ENCODE data around the gene ACTN4. TPM values are rescaled to one million over a fixed set of nuclear protein-coding genes. Genes with fewer than 3 reads are reported as not detected.

Gene ACTN4
- total RNA-seq, 1 donor from 2014 or later, result 329 TPM

DNA sequence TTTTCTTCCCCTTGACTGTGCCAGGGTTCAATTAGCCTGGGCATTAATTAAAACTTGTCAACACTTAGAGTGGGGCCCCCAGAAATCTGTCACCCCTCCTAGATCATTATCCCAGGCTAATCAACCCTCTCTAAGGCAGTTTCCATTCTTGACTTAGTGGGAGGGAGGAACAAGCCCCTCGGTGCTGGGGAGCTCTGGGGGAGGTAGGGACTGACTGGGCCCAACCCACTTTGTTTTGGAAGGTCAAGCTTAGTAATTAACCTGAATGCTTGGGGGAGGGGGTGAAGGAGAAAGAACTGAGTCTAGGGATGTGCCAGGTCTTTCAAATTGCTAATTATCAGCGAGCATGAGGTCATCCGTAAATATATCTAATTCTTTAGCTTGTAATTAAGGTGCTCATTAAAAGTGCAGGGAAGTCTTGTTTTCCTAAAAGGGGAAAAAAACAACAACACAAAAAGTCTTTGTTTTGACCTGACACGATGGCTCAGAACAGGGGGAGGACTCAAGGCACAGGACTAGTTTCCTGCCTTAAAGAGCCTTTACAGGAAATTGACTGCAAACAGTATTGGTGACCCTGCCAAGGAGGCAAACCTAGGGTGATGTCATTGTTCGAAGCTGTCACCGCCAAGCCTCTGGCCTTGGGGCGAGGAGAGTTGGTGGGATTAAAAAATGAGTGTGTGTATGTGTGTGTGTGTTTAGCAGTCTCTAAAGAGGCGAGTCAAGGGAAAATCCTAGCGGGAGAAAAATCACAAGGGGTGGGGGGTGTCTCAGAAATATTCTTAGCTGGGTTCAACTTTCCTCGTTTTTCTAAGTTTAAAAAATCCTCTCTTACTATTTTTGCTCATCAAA, 19.4 kb downstream of the ACTN4 start:
- intact Hi-C loops (cut with micrococcal nuclease), result no loop called here
- no peaks in the 10 kb centered on the region for H3K27me3 Mint-ChIP-seq (ENCODE audit: low read depth)
- peaks cover 25% of the 10 kb centered on the region for H3K36me3 Mint-ChIP-seq (ENCODE audit: low read depth)
- peak overlapping the region; percentile 34 for H3K4me3 Mint-ChIP-seq (ENCODE audit: low read depth)
- no peak for DNase-seq (ENCODE audit: low spot score)
- H3K4me1 Mint-ChIP-seq (ENCODE audit: low read depth), result peaks cover 65% of the 10 kb centered on the region
- peak overlapping the region; percentile 76 for H3K27ac Mint-ChIP-seq
- no peaks in the 10 kb centered on the region for H3K9me3 Mint-ChIP-seq

DNA sequence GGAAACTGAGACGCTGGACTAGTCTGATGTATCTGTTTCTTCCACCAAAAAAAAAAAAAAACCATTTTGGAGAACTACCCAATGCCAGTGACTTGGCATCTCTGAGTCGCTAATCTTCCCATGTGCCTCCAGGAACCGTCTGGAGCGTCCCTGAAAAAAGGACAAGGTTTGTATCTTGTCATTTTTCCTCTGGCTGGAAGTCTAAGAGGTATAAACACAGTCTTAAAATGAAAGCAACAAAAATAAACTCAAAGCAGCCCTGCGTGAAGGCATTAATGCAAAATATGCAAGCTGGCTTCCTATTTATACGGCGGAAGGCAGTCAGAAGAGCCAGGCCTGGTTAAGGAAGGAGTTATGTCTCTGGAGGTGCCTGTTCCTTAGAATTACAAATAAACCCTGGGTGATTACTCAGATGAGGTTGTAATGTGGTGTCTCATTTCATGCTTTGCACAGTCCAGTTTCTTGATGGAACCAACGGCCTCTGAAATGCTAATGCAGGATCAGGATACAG, 20.3 kb downstream of the ACTN4 start:
- no peak for DNase-seq (ENCODE audit: low spot score)
- Mint-ChIP-seq H3K27ac (no peak overlapping the region), H3K4me1 (ENCODE audit: low read depth) (peaks cover 58% of the 10 kb centered on the region), H3K9me3 (no peaks in the 10 kb centered on the region), H3K27me3 (ENCODE audit: low read depth) (no peaks in the 10 kb centered on the region), H3K4me3 (ENCODE audit: low read depth) (no peak overlapping the region), H3K36me3 (ENCODE audit: low read depth) (peaks cover 25% of the 10 kb centered on the region)
- intact Hi-C loops (cut with micrococcal nuclease), result no loop called here

DNA sequence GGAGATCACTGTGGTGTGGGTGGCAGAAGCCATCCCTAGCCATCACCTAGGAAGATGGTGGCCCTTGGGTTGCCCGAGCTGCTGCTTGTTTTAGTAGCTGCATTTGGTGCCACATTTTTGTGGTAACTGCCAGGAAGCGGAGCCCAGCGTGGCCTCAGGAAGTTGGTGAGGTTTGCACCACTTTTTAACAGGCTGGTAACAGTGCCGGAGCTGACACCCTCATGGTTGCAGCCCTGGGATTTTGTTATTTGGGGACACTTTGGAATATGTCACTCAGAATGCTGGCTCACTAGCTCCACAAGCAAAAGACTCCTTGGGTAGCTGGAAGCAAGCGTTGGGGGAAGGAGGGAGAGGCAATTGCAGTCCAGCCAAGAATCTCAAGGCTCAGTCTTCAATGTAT, 22.1 kb downstream of the ACTN4 start:
- Mint-ChIP-seq H3K4me3 (ENCODE audit: low read depth) (peak overlapping the region; percentile 40), H3K27me3 (ENCODE audit: low read depth) (no peaks in the 10 kb centered on the region), H3K4me1 (ENCODE audit: low read depth) (peaks cover 56% of the 10 kb centered on the region), H3K27ac (peak overlapping the region; percentile 38), H3K36me3 (ENCODE audit: low read depth) (peaks cover 24% of the 10 kb centered on the region), H3K9me3 (no peaks in the 10 kb centered on the region)
- DNase-seq (ENCODE audit: low spot score), result no peak
- intact Hi-C loops (cut with micrococcal nuclease), result no loop called here

DNA sequence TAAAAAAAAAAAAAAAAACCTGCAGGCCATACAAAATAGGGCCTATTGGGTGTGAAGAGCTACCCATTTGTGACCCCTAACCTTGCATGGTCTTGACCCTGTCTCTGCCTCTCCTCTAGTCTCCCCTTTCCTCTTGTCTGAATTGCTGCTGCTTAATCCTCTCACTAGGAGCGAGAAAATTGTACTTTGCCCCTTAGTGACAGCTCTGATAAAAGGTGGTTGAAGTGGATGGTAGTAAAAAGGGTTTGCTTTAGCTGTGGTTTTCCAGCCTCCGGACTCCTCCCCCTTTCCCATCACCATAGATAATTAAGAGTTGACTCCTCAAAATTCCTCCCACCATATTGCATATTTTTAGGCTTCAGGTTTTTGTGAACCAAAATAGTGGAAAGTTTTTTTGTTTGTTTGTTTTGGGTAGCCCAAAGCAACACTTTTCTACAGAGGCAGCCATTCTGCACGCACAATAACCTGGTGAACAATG, 23.5 kb downstream of the ACTN4 start:
- intact Hi-C loops (cut with micrococcal nuclease), result no loop called here
- H3K9me3 Mint-ChIP-seq, result no peaks in the 10 kb centered on the region
- H3K4me1 Mint-ChIP-seq (ENCODE audit: low read depth), result peaks cover 62% of the 10 kb centered on the region
- peaks cover 28% of the 10 kb centered on the region for H3K36me3 Mint-ChIP-seq (ENCODE audit: low read depth)
- DNase-seq (ENCODE audit: low spot score), result no peak
- H3K27me3 Mint-ChIP-seq (ENCODE audit: low read depth), result no peaks in the 10 kb centered on the region
- H3K27ac Mint-ChIP-seq, result no peak overlapping the region
- H3K4me3 Mint-ChIP-seq (ENCODE audit: low read depth), result no peak overlapping the region

DNA sequence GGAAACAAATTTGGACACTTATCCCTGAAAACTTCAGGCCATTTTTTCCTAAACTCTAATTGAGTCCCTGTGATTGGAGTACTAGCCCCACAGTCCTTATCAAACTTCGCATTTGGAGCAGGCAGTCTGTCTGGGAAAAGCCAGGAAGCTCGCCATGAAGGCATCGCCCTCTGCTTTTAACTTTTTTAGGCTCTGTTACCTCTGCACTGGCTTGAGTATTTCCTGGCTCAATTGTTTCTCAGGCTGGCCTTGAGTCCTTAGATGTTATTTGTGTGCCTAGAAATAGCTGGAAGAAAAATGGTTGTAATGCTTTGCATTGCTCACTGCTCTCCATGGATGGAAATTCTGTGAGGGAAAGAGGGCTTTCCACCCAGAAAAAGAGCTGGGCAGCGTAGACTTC, 24.2 kb downstream of the ACTN4 start:
- H3K27ac Mint-ChIP-seq, result no peak overlapping the region
- intact Hi-C loops (cut with micrococcal nuclease), result no loop called here
- no peak overlapping the region for H3K4me3 Mint-ChIP-seq (ENCODE audit: low read depth)
- no peak for DNase-seq (ENCODE audit: low spot score)
- H3K36me3 Mint-ChIP-seq (ENCODE audit: low read depth), result peaks cover 30% of the 10 kb centered on the region
- no peaks in the 10 kb centered on the region for H3K9me3 Mint-ChIP-seq
- peaks cover 60% of the 10 kb centered on the region for H3K4me1 Mint-ChIP-seq (ENCODE audit: low read depth)
- H3K27me3 Mint-ChIP-seq (ENCODE audit: low read depth), result no peaks in the 10 kb centered on the region

DNA sequence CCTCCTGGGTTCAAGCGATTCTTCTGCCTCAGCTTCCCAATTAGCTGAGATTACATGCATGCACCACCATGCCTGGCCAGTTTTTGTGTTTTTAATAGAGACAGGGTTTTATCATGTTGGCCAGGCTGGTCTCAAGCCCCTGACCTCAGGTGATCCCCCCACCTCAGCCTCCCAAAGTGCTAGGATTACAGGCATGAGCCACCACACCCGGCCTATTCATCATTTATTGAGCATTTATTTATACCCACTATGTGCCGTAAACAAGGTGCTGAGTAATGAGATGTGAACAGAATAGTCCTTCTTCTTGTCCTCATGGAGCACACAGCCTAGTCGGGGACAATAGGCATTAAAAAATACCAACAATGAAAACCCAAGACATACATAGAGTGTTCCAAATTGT, 25.6 kb downstream of the ACTN4 start:
- H3K4me1 Mint-ChIP-seq (ENCODE audit: low read depth), result peaks cover 63% of the 10 kb centered on the region
- intact Hi-C loops (cut with micrococcal nuclease), result no loop called here
- H3K4me3 Mint-ChIP-seq (ENCODE audit: low read depth), result no peak overlapping the region
- H3K36me3 Mint-ChIP-seq (ENCODE audit: low read depth), result peaks cover 31% of the 10 kb centered on the region
- no peaks in the 10 kb centered on the region for H3K27me3 Mint-ChIP-seq (ENCODE audit: low read depth)
- no peak overlapping the region for H3K27ac Mint-ChIP-seq
- no peaks in the 10 kb centered on the region for H3K9me3 Mint-ChIP-seq
- DNase-seq (ENCODE audit: low spot score), result no peak

DNA sequence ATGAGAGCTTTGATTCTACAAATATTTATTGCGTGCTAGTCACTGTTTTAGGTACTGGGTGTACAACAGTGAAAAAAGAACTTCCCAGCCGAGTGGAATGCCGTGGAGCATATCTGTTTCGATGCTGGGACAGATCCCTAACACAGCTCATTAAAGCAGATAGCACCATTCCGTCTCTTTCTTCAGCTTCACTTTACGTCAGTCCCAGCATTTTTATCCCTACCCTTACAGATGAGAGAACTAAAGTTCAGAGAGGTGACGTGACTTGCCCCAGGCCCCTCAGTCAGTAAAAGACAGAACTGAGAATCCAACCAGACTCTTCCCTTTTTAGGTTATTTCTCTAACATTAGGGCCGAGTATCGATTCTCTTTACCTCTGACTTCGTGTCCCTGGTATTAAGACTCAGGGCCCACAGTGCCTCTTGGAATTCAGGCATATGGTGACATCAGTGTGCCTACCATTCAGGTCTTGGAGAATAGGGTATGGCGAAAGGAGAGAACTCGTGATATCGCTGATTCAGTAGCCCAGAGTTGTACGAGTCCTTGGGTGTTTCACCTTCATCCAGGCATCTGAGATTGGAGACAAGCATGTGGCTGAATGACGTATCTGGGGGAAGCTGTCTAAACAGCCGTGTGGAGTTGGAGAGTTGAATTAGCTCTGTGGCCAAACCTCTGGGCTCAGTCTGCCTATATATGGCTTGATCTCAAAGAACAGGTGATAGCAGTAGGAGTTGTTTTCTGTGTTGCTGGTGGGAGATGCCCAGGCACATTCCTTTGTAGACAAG, 27.1 kb downstream of the ACTN4 start:
- H3K27me3 Mint-ChIP-seq (ENCODE audit: low read depth), result no peaks in the 10 kb centered on the region
- H3K36me3 Mint-ChIP-seq (ENCODE audit: low read depth), result peaks cover 24% of the 10 kb centered on the region
- DNase-seq (ENCODE audit: low spot score), result no peak
- no peak overlapping the region for H3K4me3 Mint-ChIP-seq (ENCODE audit: low read depth)
- intact Hi-C loops (cut with micrococcal nuclease), result no loop called here
- H3K4me1 Mint-ChIP-seq (ENCODE audit: low read depth), result peaks cover 64% of the 10 kb centered on the region
- H3K9me3 Mint-ChIP-seq, result no peaks in the 10 kb centered on the region
- H3K27ac Mint-ChIP-seq, result peak overlapping the region; percentile 28

DNA sequence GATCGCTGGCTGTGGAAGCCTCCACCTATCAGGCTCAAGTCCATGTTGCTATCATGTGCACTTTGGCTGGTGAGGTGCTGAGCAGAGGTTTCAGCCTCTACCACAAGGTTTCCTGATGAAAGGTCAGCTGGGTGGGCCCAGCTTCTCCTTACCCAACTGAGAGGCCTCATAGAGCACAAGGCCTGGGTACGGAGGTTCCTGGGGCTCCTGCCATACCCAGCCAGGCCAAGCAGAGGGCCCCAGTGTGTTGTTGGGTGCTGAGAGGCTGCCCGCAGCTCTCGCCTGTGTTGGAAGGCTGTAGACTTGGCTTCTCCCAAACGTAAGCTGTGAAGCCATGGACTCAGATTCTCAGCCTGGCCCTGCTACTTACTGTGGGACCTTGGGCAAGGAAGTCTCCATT, 28.2 kb downstream of the ACTN4 start:
- intact Hi-C loops (cut with micrococcal nuclease), result no loop called here
- Mint-ChIP-seq H3K27ac (peak overlapping the region; percentile 52), H3K4me3 (ENCODE audit: low read depth) (no peak overlapping the region), H3K27me3 (ENCODE audit: low read depth) (no peaks in the 10 kb centered on the region), H3K9me3 (no peaks in the 10 kb centered on the region), H3K4me1 (ENCODE audit: low read depth) (peaks cover 66% of the 10 kb centered on the region), H3K36me3 (ENCODE audit: low read depth) (peaks cover 27% of the 10 kb centered on the region)
- no peak for DNase-seq (ENCODE audit: low spot score)

DNA sequence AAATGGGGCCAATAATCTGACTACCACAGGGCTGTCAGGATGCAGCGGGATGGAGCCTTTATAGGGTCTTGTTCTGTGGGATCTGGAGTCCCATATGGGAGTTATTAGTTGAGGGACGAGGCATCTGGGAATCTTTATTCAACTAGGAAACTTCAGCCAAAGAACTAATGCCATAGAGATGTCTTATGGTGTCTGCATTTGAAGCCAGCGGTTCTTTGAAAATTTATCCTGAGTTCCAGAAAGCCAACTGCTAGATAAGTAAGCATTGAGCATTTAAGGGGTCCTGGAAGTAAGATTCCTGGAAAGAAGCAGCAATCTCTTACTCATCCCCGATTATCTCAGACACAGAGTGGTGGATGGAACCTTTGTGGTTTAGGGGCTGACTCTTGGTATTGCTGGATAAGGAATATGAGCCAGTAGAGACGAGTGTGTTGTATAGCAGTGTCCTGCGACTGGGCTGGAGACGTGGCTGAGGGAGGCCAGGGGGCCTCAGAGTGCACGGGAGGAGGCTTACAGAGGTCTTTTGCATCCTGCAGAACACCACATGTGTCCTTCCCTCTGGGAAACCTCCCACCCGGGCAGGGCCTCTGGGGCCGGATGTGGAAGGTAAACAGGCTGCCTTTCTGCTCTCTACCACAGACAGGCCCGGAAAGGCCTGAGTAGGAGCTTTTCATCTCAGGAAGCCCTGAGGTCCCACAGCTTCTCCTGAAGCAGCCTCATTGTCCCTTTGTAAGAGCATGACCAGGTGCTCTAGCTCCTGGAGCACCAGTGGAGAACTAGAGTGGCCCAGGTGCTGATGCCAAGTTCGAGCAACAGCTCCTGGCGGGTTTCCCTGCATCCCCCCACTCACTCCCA, 28.8 kb downstream of the ACTN4 start:
- H3K36me3 Mint-ChIP-seq (ENCODE audit: low read depth), result peaks cover 29% of the 10 kb centered on the region
- intact Hi-C loops (cut with micrococcal nuclease), result no loop called here
- no peak overlapping the region for H3K4me3 Mint-ChIP-seq (ENCODE audit: low read depth)
- no peaks in the 10 kb centered on the region for H3K9me3 Mint-ChIP-seq
- DNase-seq (ENCODE audit: low spot score), result no peak
- H3K27ac Mint-ChIP-seq, result peak overlapping the region; percentile 52
- H3K4me1 Mint-ChIP-seq (ENCODE audit: low read depth), result peaks cover 67% of the 10 kb centered on the region
- H3K27me3 Mint-ChIP-seq (ENCODE audit: low read depth), result no peaks in the 10 kb centered on the region

DNA sequence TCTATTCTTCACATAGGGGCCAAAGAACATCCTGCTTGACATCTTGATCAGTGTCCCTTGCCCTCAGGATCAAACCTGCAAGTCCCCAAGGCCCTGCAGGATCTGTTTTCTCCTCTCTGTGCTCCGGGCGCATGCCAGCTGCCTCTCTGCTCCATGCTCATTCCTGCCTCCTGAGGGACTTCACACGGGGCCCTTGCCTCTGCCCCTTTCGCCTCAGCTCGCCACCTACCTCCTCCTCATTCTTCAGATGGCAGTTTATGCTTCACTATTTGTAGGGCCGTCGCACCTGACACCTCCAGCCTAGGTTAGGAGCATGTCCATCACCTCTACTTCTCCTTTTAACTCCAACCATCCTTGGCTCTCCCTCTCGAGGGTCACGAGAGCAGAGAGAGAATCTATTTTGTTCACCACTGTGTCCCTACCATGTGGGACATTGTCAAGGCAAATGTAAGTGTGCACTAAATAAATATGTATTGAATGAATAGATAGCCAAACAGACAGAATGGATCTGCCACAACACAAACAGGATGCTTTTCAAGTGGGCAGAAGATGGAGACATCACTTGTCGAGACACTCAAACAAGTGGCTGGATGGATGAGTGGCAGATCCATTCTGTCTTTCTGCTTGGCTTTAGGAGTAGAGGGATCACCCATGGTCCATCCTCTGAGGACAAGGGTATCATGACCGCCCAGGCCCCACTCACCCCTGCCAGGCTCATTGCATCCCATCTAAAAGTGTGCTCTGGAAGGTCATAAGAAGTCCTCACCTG, 29.6 kb downstream of the ACTN4 start:
- H3K27ac Mint-ChIP-seq, result no peak overlapping the region
- no peak overlapping the region for H3K4me3 Mint-ChIP-seq (ENCODE audit: low read depth)
- no peaks in the 10 kb centered on the region for H3K9me3 Mint-ChIP-seq
- no peaks in the 10 kb centered on the region for H3K27me3 Mint-ChIP-seq (ENCODE audit: low read depth)
- peaks cover 35% of the 10 kb centered on the region for H3K36me3 Mint-ChIP-seq (ENCODE audit: low read depth)
- H3K4me1 Mint-ChIP-seq (ENCODE audit: low read depth), result peaks cover 72% of the 10 kb centered on the region
- intact Hi-C loops (cut with micrococcal nuclease), result no loop called here
- DNase-seq (ENCODE audit: low spot score), result no peak

DNA sequence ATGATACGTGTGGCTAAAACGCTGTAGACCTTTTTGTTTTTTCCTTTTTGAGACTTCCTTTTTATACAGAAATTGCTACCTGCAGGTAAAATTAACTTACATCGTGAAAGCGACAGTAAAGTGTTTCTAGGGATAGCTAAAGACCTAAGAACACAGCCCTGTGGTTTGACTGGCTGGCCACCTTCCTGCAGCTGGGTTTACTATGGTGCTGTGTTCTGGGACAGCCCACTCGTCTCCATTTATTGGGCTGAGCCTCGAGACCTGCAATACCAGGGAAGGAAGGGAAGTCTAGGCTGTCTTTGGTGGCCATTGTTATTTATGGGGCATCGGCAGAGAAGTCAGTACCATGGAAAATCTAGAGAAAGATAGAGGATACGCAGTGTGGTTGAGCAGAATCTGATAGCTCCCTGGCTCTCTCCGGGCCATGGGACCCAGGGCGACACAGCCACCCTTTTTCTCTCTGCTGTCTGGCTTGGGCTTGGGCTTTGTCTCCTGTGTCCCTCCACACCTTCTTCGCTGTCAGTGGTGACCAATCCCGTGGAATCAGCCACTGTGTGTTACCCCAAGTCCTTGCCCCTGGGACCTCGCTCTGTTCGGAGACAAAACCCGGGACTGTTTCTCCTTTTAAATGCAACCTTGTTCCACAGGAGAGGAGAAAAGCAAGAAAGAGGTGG, 30.9 kb downstream of the ACTN4 start:
- Mint-ChIP-seq H3K9me3 (peaks cover 7% of the 10 kb centered on the region), H3K27ac (no peak overlapping the region), H3K4me3 (ENCODE audit: low read depth) (no peak overlapping the region), H3K27me3 (ENCODE audit: low read depth) (no peaks in the 10 kb centered on the region), H3K4me1 (ENCODE audit: low read depth) (peaks cover 85% of the 10 kb centered on the region), H3K36me3 (ENCODE audit: low read depth) (peaks cover 48% of the 10 kb centered on the region)
- intact Hi-C loops (cut with micrococcal nuclease), result no loop called here
- DNase-seq (ENCODE audit: low spot score), result no peak
